Measurements from ENCODE around the gene PHLDA2.

DNA sequence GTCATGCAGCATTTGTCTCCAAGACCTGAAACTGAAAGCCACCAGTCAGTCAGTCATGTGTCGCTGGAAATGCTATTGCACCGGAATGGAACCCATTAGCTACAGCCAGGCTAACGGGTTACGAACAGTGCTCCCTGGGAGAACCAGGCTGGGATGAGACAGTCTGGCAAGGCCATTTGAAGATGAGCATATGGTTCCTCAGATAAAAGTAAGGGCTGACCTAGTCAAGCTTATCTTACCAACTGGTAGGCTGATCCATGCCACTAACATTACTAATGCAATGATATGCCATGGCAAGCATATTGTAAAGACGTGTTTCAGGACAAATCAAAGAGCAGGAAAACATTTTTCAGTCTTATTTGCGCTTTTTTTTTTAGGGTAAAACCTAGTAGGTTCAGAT is 34.5 kb upstream of the PHLDA2 start:
- TF ChIP-seq, protein P1, sequence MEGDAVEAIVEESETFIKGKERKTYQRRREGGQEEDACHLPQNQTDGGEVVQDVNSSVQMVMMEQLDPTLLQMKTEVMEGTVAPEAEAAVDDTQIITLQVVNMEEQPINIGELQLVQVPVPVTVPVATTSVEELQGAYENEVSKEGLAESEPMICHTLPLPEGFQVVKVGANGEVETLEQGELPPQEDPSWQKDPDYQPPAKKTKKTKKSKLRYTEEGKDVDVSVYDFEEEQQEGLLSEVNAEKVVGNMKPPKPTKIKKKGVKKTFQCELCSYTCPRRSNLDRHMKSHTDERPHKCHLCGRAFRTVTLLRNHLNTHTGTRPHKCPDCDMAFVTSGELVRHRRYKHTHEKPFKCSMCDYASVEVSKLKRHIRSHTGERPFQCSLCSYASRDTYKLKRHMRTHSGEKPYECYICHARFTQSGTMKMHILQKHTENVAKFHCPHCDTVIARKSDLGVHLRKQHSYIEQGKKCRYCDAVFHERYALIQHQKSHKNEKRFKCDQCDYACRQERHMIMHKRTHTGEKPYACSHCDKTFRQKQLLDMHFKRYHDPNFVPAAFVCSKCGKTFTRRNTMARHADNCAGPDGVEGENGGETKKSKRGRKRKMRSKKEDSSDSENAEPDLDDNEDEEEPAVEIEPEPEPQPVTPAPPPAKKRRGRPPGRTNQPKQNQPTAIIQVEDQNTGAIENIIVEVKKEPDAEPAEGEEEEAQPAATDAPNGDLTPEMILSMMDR (IDR thresholded peaks at IDR 0.05): no peak
- no peak for TF ChIP-seq POLR2AphosphoS5 (IDR thresholded peaks at IDR 0.05)
